Caco-2 (cell line): ENCODE data around the gene TTC8. TPM values are rescaled to one million over a fixed set of nuclear protein-coding genes. Genes with fewer than 3 reads are reported as not detected.

ENCODE experiments used
- BruUV-seq: library from RNA; stranded (reverse); fragments of 400-500 nt; replicated peaks from 2 replicates; lab custom pipeline; 2021; lab: Mats Ljungman, UMichigan
- CTCF ChIA-PET: fragments of 300-600 bp; sonication (Branson Sonifier 250); formaldehyde crosslinking; loops from one replicate; lab custom pipeline; 2022; ENCODE audit warnings: antibody characterized with exemption; lab: Charles Lee
- POLR2A ChIA-PET: fragments of 300-600 bp; sonication (Branson Sonifier 250); formaldehyde crosslinking; loops from one replicate; lab custom pipeline; 2022; ENCODE audit warnings: antibody characterized with exemption; lab: Charles Lee
- DNase-seq, 2 experiments: peaks; one replicate each; pipeline versions ENCODE4 v3.0.0 to v3.0.0-alpha.2; 2020 to 2022
- H3K27me3 ChIP-seq: replicated peaks from 2 replicates; pipeline ENCODE4 v1.6.0; 2011; ENCODE audit warnings: low read length; ENCODE audit not compliant: control insufficient read depth, insufficient read depth
- H3K36me3 ChIP-seq: 2 replicates; pipeline ENCODE4 v1.5.1; 2011; ENCODE audit warnings: low read length; ENCODE audit not compliant: control insufficient read depth, insufficient read depth
- H3K4me1 ChIP-seq: fragments of 250-450 bp; sonication (Bioruptor Pico); 2 replicates; pipeline ENCODE4 v1.5.1; 2020; ENCODE audit warnings: mild to moderate bottlenecking
- H3K4me3 ChIP-seq: 2 replicates; pipeline ENCODE4 v1.5.1; 2011; ENCODE audit warnings: low read depth, mild to moderate bottlenecking, control low read depth, low read length
- H3K9me3 ChIP-seq: fragments of 250-450 bp; sonication (Bioruptor Pico); 2 replicates; pipeline ENCODE4 v1.5.1; 2020; ENCODE audit warnings: mild to moderate bottlenecking, moderate library complexity
- H3K27ac Mint-ChIP-seq: one replicate; pipeline ENCODE4 v1.8.0; 2022; ENCODE audit warnings: mixed read lengths; ENCODE audit not compliant: unreplicated experiment
- H3K27me3 Mint-ChIP-seq: one replicate; pipeline ENCODE4 v1.8.0; 2022; ENCODE audit warnings: mixed read lengths; ENCODE audit not compliant: insufficient read depth, unreplicated experiment
- H3K36me3 Mint-ChIP-seq: one replicate; pipeline ENCODE4 v1.8.0; 2022; ENCODE audit warnings: mild to moderate bottlenecking, mixed read lengths; ENCODE audit not compliant: insufficient read depth, unreplicated experiment
- H3K4me1 Mint-ChIP-seq: one replicate; pipeline ENCODE4 v1.8.0; 2022; ENCODE audit warnings: low read depth, mixed read lengths; ENCODE audit not compliant: unreplicated experiment
- H3K4me3 Mint-ChIP-seq: one replicate; pipeline ENCODE4 v1.8.0; 2022; ENCODE audit warnings: mild to moderate bottlenecking, moderate library complexity, mixed read lengths; ENCODE audit not compliant: unreplicated experiment
- H3K9me3 Mint-ChIP-seq: one replicate; pipeline ENCODE4 v1.8.0; 2022; ENCODE audit warnings: mixed read lengths; ENCODE audit not compliant: unreplicated experiment
- CTCF ChIP-seq, 2 experiments: fragments of 200-600 bp in 1 of 2; IDR thresholded peaks; 1 replicate in 1 of 2; 2 replicates in 1 of 2; pipeline versions ENCODE4 v1.5.1 to v1.8.0; 2011 to 2022; ENCODE audit warnings: antibody characterized with exemption in 1 of 2, control low read depth in 1 of 2, inconsistent platforms in 1 of 2, low read depth in 1 of 2, low read length in 1 of 2, mild to moderate bottlenecking in 1 of 2, moderate library complexity in 1 of 2; ENCODE audit not compliant: insufficient read depth in 1 of 2, severe bottlenecking in 1 of 2, unreplicated experiment in 1 of 2
- intact Hi-C: fragments of 100-400 bp; cut with micrococcal nuclease; formaldehyde crosslinking; loops from one replicate; pipeline ENCODE4 v1.10.0; 2022; ENCODE audit not compliant: unreplicated experiment
- total RNA-seq: library from RNA; stranded (reverse); gene quantifications from 2 replicates; pipeline ENCODE4 v1.2.3, GENCODE V29; 2022

Gene TTC8
- total RNA-seq, 1 experiment from 2014 or later: 13.6 TPM

- peaks cover 4% of the 10 kb centered on the region for H3K27me3 Mint-ChIP-seq
- Histone ChIP-seq H3K4me1 (no peaks in the 10 kb centered on the region), H3K9me3 (no peaks in the 10 kb centered on the region), H3K4me3 (no peak overlapping the region), H3K36me3 (no peaks in the 10 kb centered on the region), H3K27me3 (no peaks in the 10 kb centered on the region; the same call in 1 of the 2 replicates)
- H3K4me1 Mint-ChIP-seq: no peaks in the 10 kb centered on the region
- H3K9me3 Mint-ChIP-seq: no peaks in the 10 kb centered on the region
- TF ChIP-seq CTCF (IDR thresholded peaks at IDR 0.05; ENCODE audit: insufficient read depth in 1 of 2, low read depth in 1 of 2, low read length in 1 of 2, severe bottlenecking in 1 of 2, unreplicated experiment in 1 of 2): no peak
- CTCF ChIA-PET: no interaction called here
- H3K36me3 Mint-ChIP-seq: no peaks in the 10 kb centered on the region
- no TSS peak for BruUV-seq
- H3K4me3 Mint-ChIP-seq: no peak overlapping the region
- POLR2A ChIA-PET: no interaction called here
- no peak for DNase-seq
- intact Hi-C loops: no loop called here
- H3K27ac Mint-ChIP-seq: no peak overlapping the region
Measured at GRCh38 chr14:88914956-88915355, 90.5 kb downstream of the TTC8 start.

- no peak overlapping the region for H3K27ac Mint-ChIP-seq
- no peak overlapping the region for H3K4me3 Mint-ChIP-seq
- TF ChIP-seq CTCF (IDR thresholded peaks at IDR 0.05; ENCODE audit: insufficient read depth in 1 of 2, low read depth in 1 of 2, low read length in 1 of 2, severe bottlenecking in 1 of 2, unreplicated experiment in 1 of 2): no peak
- H3K27me3 ChIP-seq: no peaks in the 10 kb centered on the region
- no peaks in the 10 kb centered on the region for H3K36me3 Mint-ChIP-seq
- BruUV-seq: no TSS peak
- intact Hi-C loops: no loop called here
- peaks cover under 1% of the 10 kb centered on the region for H3K27me3 Mint-ChIP-seq
- no peaks in the 10 kb centered on the region for H3K36me3 ChIP-seq
- ChIA-PET CTCF (no interaction called here), POLR2A (no interaction called here)
- DNase-seq: no peak
- no peaks in the 10 kb centered on the region for H3K9me3 Mint-ChIP-seq
- H3K4me3 ChIP-seq: no peak overlapping the region
- no peaks in the 10 kb centered on the region for H3K4me1 ChIP-seq
- H3K9me3 ChIP-seq: 0 out of 2 replicates have a peak, but pooled peaks cover 5% of the 10 kb centered on the region
- H3K4me1 Mint-ChIP-seq: no peaks in the 10 kb centered on the region
Measured at GRCh38 chr14:88919502-88919901, 95.1 kb downstream of the TTC8 start.

Other genes with a start within 250 kb of the TTC8 start
- 0.11 and 0.28 TPM in 2 replicates for gene EML5, start 31.7 kb upstream of the TTC8 start, total RNA-seq